Type B pancreatic cell (in vitro differentiated cells): ENCODE results near the gene HHAT. TPM values are rescaled to one million over a fixed set of nuclear protein-coding genes. Genes with fewer than 3 reads are reported as not detected.

Experiments used
- DNase-seq: peaks from one replicate; pipeline ENCODE4 v3.0.0; 2021; ENCODE audit warnings: mixed read lengths; ENCODE audit not compliant: unreplicated experiment; ENCODE audit errors: extremely low spot score
- H3K27ac Mint-ChIP-seq: 2 replicates; pipeline ENCODE4 v1.8.0; 2021; ENCODE audit warnings: mild to moderate bottlenecking, mixed read lengths
- H3K27me3 Mint-ChIP-seq: 2 replicates; pipeline ENCODE4 v1.8.0; 2021; ENCODE audit warnings: mixed read lengths
- H3K36me3 Mint-ChIP-seq: 2 replicates; pipeline ENCODE4 v1.8.0; 2021; ENCODE audit warnings: mixed read lengths
- H3K4me1 Mint-ChIP-seq: one replicate; pipeline ENCODE4 v1.8.0; 2021; ENCODE audit warnings: mixed read lengths; ENCODE audit not compliant: unreplicated experiment
- H3K4me3 Mint-ChIP-seq: 2 replicates; pipeline ENCODE4 v1.8.0; 2021; ENCODE audit warnings: mild to moderate bottlenecking, mixed read lengths
- H3K9me3 Mint-ChIP-seq: 2 replicates; pipeline ENCODE4 v1.8.0; 2021; ENCODE audit warnings: mixed read lengths
- CTCF ChIP-seq: fragments of 200-600 bp; sonication (generic); conservative IDR thresholded peaks from 2 replicates; pipeline ENCODE4 v1.5.0; 2021; ENCODE audit warnings: antibody characterized with exemption, mild to moderate bottlenecking
- total RNA-seq: library from RNA; stranded (reverse); gene quantifications from 2 replicates; pipeline ENCODE4 v1.2.1, GENCODE V29; 2021; ENCODE audit warnings: low replicate concordance

The HHAT gene
- total RNA-seq, 1 donor from 2014 or later: 9.0 TPM

- no peaks in the 10 kb centered on the region for H3K36me3 Mint-ChIP-seq
Measured at GRCh38 chr1:210698661-210699060, 370.0 kb downstream of the HHAT start.

GRCh38 chr1:210700083-210700482, 371.4 kb downstream of the HHAT start:
- H3K4me3 Mint-ChIP-seq: no peak overlapping the region

More at GRCh38 chr1:210698661-210699060, 370.0 kb downstream of the HHAT start:
- DNase-seq: no peak
- H3K4me3 Mint-ChIP-seq: no peak overlapping the region
- H3K27ac Mint-ChIP-seq: no peak overlapping the region
- no peaks in the 10 kb centered on the region for H3K9me3 Mint-ChIP-seq
- TF ChIP-seq CTCF: no peak
- H3K27me3 Mint-ChIP-seq: no peaks in the 10 kb centered on the region
- H3K4me1 Mint-ChIP-seq: no peaks in the 10 kb centered on the region

GRCh38 chr1:210700511-210700910, 371.8 kb downstream of the HHAT start:
- Mint-ChIP-seq H3K36me3 (no peaks in the 10 kb centered on the region), H3K4me3 (no peak overlapping the region), H3K4me1 (no peaks in the 10 kb centered on the region), H3K27me3 (no peaks in the 10 kb centered on the region), H3K27ac (no peak overlapping the region), H3K9me3 (no peaks in the 10 kb centered on the region)
- no peak for DNase-seq
- TF ChIP-seq CTCF: no peak

More at GRCh38 chr1:210700083-210700482, 371.4 kb downstream of the HHAT start:
- Mint-ChIP-seq H3K27ac (no peak overlapping the region), H3K27me3 (no peaks in the 10 kb centered on the region), H3K9me3 (no peaks in the 10 kb centered on the region), H3K4me1 (no peaks in the 10 kb centered on the region), H3K36me3 (no peaks in the 10 kb centered on the region)
- DNase-seq: no peak
- no peak for TF ChIP-seq CTCF

- Mint-ChIP-seq H3K4me3 (no peak overlapping the region), H3K4me1 (no peaks in the 10 kb centered on the region), H3K9me3 (no peaks in the 10 kb centered on the region), H3K27ac (no peak overlapping the region), H3K27me3 (no peaks in the 10 kb centered on the region), H3K36me3 (no peaks in the 10 kb centered on the region)
- no peak for TF ChIP-seq CTCF
- no peak for DNase-seq
Measured at GRCh38 chr1:210702506-210702905, 373.8 kb downstream of the HHAT start.

- no peak overlapping the region for H3K4me3 Mint-ChIP-seq
- no peak for TF ChIP-seq CTCF
- no peaks in the 10 kb centered on the region for H3K36me3 Mint-ChIP-seq
- no peak for DNase-seq
- no peaks in the 10 kb centered on the region for H3K9me3 Mint-ChIP-seq
- no peaks in the 10 kb centered on the region for H3K27me3 Mint-ChIP-seq
- no peak overlapping the region for H3K27ac Mint-ChIP-seq
- H3K4me1 Mint-ChIP-seq: no peaks in the 10 kb centered on the region
Measured at GRCh38 chr1:210703593-210703992, 374.9 kb downstream of the HHAT start.

DNA sequence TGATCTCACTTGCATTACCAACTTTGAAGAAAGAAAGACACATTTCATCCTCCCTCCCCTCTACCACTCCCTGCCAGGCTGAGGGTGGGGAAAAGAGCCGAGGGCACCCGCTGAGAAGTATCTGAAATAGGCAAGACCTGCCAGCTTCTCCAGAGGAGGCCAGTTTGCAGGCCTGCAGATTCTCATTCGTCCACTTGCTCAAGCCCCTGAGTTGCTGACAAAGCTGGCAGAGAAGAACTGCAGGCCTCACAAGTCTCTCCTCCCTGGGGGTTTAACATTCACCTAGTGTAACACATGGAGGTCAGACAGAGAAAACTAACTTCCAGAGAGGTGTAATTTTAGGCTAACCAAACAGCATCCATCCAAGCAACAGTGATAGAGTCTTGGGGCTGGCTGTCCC, 376.4 kb downstream of the HHAT start:
- Mint-ChIP-seq H3K9me3 (no peaks in the 10 kb centered on the region), H3K27ac (no peak overlapping the region), H3K36me3 (no peaks in the 10 kb centered on the region), H3K4me3 (no peak overlapping the region), H3K4me1 (no peaks in the 10 kb centered on the region), H3K27me3 (no peaks in the 10 kb centered on the region)
- DNase-seq: no peak
- TF ChIP-seq CTCF: no peak
